ENCODE measurements around the gene DNAI4.

DNA sequence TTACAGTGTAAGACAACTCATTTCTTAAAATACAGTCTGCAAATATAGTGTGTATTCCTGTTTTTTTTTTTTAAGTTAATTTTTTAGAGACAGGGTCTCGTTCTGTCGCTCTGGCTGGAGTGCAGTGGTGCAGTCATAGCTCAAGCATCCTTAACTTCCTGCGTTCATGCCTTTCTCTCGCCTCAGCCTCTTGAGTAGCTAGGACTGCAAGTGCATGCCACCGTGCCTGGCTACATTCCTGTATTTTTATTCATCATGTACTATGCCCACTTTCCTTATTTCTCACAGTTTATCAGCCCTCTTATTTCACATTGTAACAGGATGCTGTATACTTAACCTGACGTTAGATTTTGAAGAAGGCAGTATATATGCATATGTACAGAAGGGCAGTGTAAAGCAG lies 26.9 kb upstream of the DNAI4 start:
- TF ChIP-seq, protein P1, sequence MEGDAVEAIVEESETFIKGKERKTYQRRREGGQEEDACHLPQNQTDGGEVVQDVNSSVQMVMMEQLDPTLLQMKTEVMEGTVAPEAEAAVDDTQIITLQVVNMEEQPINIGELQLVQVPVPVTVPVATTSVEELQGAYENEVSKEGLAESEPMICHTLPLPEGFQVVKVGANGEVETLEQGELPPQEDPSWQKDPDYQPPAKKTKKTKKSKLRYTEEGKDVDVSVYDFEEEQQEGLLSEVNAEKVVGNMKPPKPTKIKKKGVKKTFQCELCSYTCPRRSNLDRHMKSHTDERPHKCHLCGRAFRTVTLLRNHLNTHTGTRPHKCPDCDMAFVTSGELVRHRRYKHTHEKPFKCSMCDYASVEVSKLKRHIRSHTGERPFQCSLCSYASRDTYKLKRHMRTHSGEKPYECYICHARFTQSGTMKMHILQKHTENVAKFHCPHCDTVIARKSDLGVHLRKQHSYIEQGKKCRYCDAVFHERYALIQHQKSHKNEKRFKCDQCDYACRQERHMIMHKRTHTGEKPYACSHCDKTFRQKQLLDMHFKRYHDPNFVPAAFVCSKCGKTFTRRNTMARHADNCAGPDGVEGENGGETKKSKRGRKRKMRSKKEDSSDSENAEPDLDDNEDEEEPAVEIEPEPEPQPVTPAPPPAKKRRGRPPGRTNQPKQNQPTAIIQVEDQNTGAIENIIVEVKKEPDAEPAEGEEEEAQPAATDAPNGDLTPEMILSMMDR (IDR thresholded peaks at IDR 0.05; ENCODE audit: low read depth, low read length) = no peak
- no peak for TF ChIP-seq EZH2phosphoT487 (IDR thresholded peaks at IDR 0.05; ENCODE audit: low read depth)

Measured in OCI-LY3 (cell line).